ENCODE results near the gene COL15A1.

Gene COL15A1

DNA sequence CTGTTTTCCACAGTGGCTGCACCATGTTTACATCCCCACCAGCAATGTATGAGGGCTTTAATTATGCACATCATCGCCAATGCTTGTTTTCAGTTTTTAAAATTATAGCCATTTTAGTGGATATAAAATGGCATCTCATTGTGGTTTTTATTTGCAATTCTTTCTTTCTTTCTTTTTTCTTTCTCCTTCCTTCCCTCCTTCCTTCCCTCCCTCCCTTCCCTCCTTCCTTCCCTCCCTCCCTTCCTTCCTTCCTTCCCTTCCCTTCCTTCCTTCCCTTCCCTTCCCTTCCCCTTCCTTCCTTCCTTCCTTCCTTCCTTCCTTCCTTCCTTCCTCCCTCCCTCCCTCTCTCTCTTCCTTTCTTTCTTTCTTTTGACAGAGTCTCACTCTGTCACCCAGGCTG, 6.6 kb downstream of the COL15A1 start:
- no peak for DNase-seq

DNA sequence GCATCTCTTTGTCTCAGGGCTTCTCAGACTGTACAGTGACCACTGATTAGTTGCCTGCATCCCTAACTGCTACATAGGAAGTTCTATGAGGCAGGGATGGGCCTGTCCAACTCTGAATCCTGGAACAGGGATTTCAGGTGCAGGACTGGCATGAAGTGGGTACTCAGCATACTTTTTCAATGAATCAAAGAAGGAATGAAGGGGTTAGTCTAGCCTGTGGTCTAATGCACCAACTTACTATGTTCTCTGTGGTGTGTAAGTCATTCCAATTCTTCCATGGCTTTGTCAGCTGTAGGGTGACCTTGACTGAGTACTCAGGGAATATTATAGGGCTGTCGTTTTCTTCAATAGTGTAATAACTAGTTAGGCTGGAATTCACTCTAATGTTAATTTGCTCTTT, 8.3 kb downstream of the COL15A1 start:
- no peak for DNase-seq

DNA sequence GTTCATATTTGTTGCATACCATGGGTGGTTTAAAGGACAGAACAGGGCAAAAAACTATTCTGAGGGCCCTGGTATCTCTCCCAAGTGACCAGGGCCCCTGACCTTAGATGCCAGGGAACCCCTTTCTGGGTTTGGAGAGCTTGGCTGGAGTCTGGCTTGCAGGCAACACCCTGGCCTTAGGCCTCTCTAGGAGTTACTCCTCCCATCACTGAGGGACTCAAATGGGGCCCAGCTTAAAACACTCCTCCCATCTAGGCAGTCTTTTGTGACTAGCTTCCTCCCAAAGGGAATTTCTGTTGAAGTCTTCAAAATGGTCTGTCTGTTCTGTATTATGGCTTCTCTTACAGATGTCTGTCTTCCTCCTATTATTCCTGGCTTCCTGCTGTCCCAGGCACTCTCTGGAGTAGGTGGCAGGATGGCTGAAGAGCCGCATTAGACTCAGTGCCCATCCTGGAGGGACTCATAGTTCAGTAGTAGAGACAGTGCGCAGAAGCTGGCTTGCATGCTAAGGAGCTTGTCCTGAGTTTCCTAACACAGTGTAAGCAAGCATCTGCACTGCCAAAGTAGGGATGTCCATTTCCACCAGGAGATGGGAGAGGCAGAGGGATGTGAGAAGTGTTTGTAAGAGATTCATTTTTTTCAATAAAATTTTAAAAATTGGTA, 10.0 kb downstream of the COL15A1 start:
- DNase-seq = no peak

DNA sequence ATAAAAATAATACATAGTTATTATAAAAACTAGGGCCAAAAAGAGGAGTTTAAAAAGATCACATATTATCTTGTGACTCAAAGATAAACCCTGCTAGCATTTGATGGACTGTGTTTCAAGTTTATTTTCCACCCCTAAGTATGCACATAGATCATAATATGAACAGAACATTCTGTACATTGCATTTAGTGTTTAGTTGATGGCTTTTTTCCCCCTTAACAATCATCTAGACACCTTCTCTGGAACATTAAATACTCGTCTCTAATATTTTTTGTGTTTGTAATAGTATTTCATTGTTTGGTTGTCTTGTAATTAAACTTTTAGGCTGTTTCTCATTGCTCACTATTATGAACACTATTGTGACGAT, 10.5 kb downstream of the COL15A1 start:
- no peak for DNase-seq

DNA sequence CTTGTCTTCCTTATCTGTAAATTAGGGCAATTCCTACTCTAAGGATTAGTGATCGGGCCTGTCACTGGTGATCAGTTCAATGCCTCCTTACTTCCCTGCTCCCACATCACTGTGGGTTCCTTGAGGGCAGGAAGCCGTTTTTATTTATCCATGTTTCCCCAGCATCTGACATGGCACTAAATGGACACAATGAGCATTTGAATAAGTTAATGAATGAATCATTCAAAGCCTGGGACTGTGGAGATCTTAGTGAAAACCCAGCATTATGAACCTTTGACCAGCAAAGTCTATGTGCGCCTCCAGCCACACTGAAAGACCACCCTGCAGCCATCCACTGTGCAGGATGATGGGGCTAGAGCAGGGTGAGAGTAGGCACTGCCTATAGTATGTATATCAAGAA, 11.6 kb downstream of the COL15A1 start:
- no peak for DNase-seq

DNA sequence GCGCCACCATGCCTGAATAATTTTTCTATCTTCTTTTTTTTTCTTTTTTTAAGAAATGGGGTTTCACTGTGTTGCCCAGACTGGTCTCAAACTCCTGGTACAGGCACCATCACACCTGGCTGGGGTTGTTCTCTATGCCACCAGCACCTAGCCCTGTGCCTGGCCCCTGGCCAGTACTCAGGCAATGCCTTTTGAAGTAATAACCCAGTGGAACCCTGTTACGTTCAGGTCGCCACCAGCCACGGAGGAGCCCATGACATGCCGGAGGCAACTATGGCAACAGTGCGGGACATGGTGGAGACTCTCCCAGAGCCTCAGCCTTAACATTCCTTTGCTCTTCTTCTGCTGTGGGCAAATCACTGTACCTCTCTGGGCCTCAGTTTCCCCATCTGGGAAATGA, 14.1 kb downstream of the COL15A1 start:
- no peak for DNase-seq

DNA sequence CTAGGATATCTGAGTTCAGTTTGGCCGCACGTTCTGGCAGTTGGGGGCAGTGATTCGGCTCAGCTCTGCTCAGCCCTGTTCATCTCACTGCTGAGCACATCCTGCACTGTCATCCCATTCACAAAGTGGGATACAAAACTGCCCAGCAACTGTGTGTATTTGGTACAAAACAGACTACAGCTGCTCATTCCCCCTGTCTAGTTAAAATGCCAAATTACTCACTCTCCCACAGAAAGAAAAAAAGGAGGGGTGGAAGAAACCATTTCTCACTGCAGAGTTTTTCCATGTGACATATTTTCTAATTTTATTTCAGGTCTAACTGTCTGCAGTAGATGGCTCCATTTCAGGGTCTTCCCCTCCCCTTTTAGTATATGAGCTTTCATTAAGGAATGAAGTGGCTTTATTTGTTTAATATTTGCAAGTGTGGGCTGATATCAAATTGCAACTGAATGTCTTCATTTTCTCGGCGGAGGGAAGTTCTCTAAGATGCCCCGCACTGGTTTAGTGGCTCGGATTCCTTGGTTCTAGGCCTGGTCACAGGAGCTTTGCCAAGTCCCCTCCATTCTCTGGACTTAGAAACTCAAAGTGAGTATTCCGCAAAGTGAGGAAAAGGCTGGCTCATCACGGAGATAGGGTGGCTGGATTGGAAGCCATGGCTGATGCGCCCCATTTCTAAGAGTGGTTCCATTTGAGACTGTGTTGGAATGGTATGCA, 14.7 kb downstream of the COL15A1 start:
- DNase-seq = no peak

DNA sequence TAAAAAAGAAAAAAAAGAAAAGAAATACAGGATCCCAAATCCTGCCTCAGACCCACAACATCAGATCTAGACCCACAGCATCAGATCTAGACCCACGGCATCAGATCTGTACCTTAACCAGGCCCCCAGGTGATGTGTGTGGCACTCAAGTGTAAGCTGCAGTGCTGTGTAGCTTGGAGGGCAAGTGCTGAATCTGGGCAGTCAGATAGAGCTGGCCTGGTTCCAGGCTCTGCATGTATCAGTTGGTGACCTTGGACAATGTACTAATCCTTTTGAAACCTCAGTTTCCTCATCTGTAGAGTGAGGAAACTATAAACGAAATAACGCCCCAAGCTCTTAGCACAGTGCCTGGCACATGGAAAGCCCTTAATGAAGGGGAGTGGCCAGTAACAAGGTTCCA, 16.7 kb downstream of the COL15A1 start:
- no peak for DNase-seq

DNA sequence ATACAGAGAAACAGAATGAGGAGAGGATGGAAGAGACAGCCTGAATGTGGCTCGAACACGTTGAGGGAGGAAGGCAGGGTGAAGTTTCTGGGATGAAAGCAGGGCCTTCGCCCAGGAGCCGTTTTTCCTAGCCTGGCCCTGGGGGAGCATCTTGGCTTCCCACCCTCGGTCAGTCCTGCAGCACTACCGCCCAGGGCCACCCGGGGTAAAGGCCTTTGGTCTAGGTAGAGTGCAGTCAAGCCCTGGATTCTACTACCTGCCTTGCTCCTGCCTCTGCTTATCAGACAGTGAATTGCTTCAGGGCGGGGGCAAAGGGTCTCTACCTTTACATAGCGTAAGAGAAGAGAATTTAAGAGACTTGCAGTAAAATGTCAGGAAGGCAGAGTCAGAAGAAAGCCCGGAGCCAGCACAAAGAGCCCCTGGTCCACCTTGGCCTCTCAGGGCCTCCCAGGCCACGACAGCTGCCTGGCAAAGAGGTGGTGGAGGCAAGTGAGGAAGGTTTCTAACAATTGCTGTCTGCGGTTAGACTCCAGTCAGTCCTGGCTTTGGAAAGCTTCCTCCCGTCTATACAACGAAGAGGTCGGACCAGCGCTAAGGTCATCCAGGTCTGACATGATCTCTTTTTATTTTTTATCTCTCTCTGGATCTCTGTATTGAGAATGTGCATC, 17.9 kb downstream of the COL15A1 start:
- DNase-seq = no peak

DNA sequence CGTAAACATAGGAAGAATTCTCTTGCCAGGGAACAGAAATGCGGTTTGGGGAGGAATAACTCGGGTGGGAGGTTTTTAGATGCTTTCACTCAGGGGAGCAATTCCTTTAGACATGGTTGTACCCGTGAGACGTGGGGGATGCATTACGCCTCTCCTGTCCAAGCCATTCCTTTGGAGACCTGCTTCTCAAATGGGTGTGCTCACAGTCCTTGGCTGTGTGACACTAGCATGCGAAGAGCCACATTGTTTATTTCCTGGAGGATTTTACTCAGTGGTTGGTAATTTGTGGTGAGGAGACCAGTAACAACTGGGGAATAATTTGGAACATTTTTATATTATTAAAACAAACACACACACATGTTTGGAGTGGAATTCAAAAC, 18.5 kb downstream of the COL15A1 start:
- DNase-seq = no peak

DNA sequence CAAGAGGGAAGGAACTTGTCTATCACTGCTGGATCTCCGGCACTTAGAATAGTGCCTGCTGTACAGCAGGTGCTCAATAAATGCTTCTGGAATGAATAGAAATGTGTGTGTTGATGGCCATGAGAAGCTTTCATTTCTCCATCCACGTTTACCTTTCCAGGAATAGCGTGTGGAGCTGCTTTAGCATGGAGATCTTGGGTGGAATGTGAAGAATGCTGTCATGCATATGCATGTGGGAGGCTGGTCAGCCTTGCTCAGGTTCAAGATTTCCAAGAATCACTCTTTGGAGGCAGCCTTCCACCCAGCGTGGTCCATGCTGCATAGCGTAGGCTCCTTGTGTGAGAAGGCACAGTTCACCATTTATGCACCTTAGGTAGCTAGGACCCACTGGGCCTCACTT, 19.2 kb downstream of the COL15A1 start:
- no peak for DNase-seq

DNA sequence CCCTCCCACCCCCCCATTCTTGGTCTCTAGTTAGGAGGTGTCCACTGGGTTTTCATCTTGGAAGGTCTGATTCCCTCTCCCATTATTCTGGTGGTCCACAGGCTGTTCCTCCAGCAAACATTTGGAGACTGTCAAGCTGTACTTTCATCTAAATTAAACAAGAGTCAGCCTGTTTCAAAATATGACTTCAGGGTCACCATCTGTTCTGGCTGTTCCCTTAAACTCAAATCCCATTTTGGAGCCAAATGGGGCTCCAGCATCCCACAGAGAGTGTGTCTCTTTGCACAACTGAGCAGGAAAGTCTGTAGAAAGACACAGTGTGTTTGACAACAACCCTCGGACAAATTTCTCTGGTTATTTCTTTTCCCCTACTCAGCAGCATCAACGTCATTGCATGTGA, 20.5 kb downstream of the COL15A1 start:
- no peak for DNase-seq

DNA sequence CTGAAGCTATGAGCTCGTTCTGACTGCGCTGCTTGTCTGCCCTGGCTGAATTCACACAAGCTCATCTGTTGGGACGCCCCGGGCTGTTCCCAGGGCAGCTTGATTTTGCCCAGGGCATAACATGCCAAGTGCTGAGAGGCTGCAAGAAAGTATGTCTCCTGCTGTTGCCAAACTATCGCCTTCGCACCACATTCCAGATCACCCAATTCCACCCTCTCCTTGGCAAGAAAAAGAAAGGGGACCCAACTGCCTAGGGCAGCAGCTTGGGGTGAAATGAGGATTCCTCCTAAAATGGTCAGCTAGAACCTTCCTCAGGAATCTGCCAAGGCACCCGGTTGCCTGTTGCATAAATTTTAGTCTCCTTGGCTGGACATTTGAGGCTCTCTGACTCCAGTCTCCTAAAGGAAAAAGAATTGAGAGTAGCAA, 21.2 kb downstream of the COL15A1 start:
- no peak for DNase-seq

DNA sequence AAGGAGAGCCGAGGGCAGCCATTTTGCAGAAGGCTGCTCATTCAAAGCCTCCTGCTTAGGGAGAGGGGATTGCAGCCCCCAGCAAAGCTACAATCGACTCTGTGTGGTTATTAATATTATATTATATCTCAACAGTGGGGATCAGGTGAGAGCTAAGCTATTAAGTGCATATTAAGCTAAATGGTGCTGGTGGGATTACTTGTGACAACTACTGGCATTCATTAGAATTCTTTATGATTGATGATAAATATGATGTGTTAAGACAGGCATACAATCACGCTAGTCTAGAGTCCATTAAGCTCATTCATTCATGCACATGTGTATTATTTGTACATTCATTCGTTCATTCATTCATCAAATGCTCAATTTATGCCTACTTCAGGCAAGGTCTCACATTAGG, 23.0 kb downstream of the COL15A1 start:
- DNase-seq = no peak

DNA sequence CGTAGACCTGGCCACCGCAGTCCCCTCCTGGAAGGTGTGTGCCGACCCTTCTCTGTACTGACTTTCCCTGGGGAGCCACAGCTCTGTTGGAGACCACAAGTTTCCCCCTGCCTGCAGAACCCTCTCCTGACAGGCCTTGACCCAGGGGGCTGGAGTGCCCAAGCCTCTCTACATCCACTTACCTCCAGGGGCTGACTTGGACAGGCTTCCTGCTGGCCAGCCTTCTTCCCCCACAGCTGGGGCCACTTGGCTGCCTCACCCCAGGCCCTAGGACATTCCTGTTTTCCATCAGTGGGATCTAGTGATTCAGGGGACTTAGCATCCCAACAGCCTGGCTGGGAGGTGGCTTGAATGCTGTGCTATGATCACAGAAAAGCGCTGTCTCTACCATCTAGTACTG, 23.6 kb downstream of the COL15A1 start:
- DNase-seq = no peak

DNA sequence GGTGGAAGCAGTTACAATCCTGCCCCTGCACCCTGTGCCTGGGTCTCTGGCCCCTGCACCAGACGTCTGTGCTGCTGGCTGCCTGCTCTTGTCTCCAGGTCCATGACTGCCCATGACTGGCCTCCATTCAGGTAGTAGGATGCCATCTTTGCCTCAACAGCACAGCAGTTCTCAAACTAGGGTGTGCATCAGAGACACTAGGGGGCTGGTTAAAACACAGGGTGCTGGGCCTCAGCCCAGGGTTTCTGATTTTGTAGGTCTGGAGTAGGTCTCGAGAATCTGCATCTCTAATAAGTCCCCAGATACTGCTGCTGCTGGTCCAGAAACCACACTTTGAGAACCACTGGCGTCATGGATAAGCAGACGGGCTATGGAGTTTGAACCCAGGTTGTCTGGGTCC, 24.0 kb downstream of the COL15A1 start:
- DNase-seq = no peak

DNA sequence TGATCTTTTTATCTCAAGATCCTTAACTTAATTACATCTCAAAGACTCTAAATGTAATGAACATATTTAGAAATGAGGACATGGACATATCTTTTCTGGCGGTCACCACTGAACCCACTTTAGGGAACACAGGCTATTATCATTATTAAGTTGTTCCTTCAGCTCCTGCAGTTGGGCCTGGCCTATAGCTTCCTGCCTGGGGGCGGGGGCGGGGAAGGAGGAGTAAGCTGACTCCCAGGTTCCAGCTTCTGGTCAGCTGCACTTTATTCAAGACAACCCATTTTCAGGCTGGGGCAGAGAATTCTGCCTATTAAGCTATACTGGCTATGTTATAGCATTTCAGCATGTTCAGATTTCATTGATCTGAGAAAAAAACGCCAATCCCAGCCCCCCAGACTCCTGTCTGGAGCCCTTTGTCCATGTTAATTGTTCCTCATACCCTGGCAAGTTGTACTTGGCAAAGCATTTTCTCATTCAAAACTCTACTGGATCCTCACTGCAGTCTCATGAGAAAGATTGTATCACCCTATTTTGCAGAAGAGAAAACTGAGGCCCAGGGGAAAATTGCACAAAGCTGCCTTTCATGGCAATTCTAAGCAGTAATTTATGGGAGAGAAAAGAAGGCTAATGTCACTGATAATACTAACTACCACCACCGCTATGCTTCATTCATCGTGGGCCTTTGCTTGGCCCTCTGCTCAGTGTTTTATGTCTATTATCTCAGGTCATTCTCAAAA, 25.1 kb downstream of the COL15A1 start:
- no peak for DNase-seq

DNA sequence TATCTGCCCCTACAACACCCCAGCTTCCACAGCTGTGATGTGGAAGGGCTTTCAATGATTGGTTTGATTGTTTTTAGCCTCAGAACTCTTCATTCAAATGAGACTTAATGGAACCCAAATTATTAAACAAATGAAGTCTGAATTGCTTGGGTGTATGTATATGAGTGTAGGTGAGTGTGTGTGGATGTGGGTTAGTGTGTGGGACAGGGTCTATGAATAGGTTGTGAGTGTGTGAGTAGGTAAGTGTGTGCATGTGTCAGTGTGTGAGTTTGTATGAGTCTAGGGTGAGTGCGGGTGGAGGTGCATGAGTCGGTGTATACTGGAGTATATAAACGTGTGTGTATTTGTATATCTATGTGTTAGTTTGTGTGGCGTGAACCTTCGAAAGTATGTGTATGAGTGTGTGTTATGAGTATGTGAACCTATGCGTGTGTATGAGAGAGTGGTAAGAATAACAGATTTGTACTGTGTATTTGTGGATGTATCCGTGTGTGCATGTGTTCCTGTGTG, 26.9 kb downstream of the COL15A1 start:
- no peak for DNase-seq

DNA sequence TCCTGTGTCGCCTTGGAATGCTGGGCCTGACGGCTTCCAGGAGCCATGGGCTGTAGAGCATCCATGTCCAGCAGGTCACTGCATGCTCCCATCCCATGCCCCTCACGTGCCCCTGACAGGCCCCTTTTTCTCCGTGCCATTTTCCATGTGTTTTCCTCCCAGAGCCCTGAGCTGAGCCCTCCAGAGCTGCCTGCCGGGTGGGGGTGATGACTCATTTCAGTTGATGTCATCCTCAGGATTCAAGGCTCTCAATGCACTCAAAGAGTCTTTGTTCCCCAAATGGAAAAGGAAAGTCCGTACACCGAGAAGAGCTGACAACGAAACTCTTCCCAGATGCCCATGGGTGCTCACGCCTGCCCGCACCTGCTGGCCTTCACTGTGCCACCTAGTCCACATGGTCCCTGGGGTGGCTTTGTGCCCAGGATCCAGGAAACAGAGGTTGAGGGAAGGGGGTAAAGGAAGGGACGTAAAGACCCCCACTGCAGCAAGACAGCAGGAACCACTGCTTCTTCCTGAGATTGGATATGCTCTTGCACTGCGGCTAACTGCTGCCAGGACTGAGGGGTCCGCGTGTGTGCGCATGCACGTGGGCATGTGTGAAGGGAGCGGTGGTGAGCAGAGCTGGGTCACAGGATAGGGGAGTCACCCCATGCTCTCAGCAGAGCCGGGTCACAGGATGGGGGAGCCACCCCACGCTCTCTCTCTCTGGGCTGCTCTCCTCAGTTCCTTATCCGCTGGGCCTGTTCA, 27.6 kb downstream of the COL15A1 start:
- DNase-seq = no peak

DNA sequence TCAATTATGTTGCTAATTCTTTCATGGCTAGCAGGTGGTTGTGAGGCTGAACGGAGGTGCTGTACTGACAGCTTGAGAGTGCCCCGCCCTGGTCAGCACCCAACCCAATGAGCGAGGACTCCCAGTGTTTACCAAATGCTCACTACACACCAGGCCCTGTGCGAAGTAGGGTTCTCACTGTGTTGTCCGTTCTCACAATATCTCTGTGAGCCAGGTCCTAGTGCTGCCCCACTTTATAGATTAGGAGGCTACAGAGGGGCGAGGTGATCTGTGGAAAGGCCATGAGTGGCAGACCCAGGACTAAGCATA, 28.2 kb downstream of the COL15A1 start:
- no peak for DNase-seq

DNA sequence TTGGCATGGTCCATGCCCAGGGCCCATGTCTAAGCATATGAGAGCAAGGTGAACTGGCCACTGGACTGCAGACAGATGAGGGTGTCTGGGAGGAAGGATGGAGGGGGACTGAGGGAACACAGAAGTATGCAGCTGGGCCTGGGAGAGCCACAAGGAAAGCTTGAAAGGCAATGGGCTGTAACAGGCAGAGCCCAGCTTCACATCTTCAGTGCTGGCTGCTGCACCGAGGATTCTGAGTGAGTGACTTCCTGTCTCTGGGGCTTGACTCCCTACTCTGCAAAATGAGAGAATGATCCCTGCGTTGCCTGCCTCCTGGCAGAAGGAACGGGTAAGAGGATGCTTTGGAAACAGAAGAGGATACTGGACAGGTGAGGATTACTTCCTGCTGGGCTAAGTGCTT, 29.0 kb downstream of the COL15A1 start:
- no peak for DNase-seq

DNA sequence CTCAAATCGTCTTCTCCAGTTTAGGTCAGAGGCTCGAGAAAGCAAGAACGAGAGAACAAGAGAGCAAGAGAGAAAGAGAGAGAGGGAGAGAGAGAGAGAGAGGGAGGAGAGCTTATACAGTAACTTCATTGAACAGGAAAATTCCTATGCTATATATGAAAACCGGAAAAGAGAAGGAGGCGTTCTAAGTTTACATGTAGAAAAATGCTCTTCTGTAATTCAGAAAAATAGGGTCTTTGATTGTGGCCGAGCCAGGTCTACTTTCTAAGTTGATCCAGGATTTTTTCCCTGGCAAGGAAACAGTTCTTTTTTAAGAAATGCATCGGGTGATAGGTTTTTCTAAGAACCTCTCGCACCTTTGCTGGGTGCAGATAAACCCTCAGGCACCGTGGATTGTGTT, 29.5 kb downstream of the COL15A1 start:
- DNase-seq = no peak

DNA sequence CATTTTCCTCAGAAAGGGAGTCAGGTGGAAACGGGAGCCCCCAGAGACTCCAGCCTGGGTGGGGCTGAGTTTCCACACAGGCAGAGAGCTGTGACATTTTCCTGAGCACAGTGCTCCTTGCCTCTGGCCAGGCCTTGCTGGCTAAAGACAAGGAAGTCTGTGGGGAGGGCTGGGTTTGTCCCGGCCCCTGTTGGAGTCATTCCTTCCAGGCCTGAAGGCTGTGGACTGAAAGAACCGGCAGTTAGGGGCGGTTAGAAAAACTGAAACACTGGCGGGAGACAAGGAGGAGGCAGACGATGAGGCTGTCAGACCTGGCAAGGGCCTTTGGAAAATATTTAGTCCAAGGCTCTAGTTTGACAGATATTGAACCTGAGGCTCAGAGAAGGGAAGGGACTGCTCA, 29.9 kb downstream of the COL15A1 start:
- no peak for DNase-seq
